Natural killer cell (primary cell): Measurements from ENCODE around the gene STYXL1. TPM values are rescaled to one million over a fixed set of nuclear protein-coding genes. Genes with fewer than 3 reads are reported as not detected.

ENCODE experiments used
- ATAC-seq, 3 donors: fragments of 150-1000 bp in 2 of 3; fragments of 200-7000 bp in 1 of 3; cut with Tn5 transposase; 1 replicate in 1 of 3; 2 replicates in 2 of 3; pipeline ENCODE4 v1.10.0; 2021; ENCODE audit warnings: mild to moderate bottlenecking in 2 of 3, moderate library complexity in 2 of 3
- DNase-seq, 2 donors: peaks; one replicate each; pipeline versions ENCODE4 v3.0.0 to v3.0.0-alpha.2; 2013 to 2021; ENCODE audit warnings: mixed read lengths in 1 of 2
- H3K27ac ChIP-seq: one replicate; pipeline ENCODE4 v1.5.1; 2013; ENCODE audit warnings: mild to moderate bottlenecking, low read length
- H3K27me3 ChIP-seq: one replicate; pipeline ENCODE4 v1.6.1; 2013; ENCODE audit warnings: low read length; ENCODE audit not compliant: control insufficient read depth, insufficient read depth
- H3K36me3 ChIP-seq: one replicate; pipeline ENCODE4 v1.6.1; 2013; ENCODE audit warnings: low read length; ENCODE audit not compliant: control insufficient read depth, insufficient read depth
- H3K4me1 ChIP-seq: one replicate; pipeline ENCODE4 v1.6.1; 2013; ENCODE audit warnings: low read length; ENCODE audit not compliant: control insufficient read depth, insufficient read depth
- H3K4me3 ChIP-seq: one replicate; pipeline ENCODE4 v1.5.1; 2013; ENCODE audit warnings: low read length
- H3K9me3 ChIP-seq: one replicate; pipeline ENCODE4 v1.6.1; 2013; ENCODE audit warnings: low read length; ENCODE audit not compliant: control insufficient read depth, insufficient read depth
- H3K27ac Mint-ChIP-seq, 2 donors: one replicate each; pipeline ENCODE4 v1.8.0; 2022; ENCODE audit warnings: mild to moderate bottlenecking in 2 of 2, mixed read lengths in 2 of 2, moderate library complexity in 1 of 2
- H3K27me3 Mint-ChIP-seq, 2 donors: one replicate each; pipeline ENCODE4 v1.8.0; 2022; ENCODE audit warnings: low read depth in 2 of 2, mixed read lengths in 2 of 2
- H3K36me3 Mint-ChIP-seq: one replicate; pipeline ENCODE4 v1.8.0; 2022; ENCODE audit warnings: mixed read lengths
- H3K4me1 Mint-ChIP-seq, 2 donors: one replicate each; pipeline ENCODE4 v1.8.0; 2022; ENCODE audit warnings: mixed read lengths in 2 of 2
- H3K4me3 Mint-ChIP-seq: one replicate; pipeline ENCODE4 v1.8.0; 2022; ENCODE audit warnings: mild to moderate bottlenecking, moderate library complexity, mixed read lengths
- H3K9me3 Mint-ChIP-seq, 2 donors: one replicate each; pipeline ENCODE4 v1.8.0; 2022; ENCODE audit warnings: mixed read lengths in 2 of 2
- WGBS: methylation state at CpG from one replicate; pipeline ENCODE4 v1.1.7; 2013; ENCODE audit warnings: missing lambda C conversion rate; ENCODE audit not compliant: insufficient coverage; 5-methylcytosine and 5-hydroxymethylcytosine counted together
- intact Hi-C: fragments of 100-400 bp; cut with micrococcal nuclease; formaldehyde crosslinking; loops from one replicate; pipeline ENCODE4 v1.14.2; 2022
- total RNA-seq, 4 donors: library from RNA; stranded (reverse); fragments of 120-200 nt in 1 of 4; gene quantifications; one replicate each; pipeline versions ENCODE4 v1.2.3 to v1.2.4, GENCODE V29; 2013 to 2022
- TF ChIP-seq, protein P1 (sequence below): fragments of 200-600 bp; IDR thresholded peaks from one replicate; pipeline ENCODE4 v1.8.0; 2022; ENCODE audit warnings: antibody characterized with exemption

Gene STYXL1
- total RNA-seq, 3 donors from 2014 or later (not counting 1 experiment from before 2014, with no cell fraction given) = 15.1 to 33.2 (median 18.8) TPM

- TF ChIP-seq, protein P1, sequence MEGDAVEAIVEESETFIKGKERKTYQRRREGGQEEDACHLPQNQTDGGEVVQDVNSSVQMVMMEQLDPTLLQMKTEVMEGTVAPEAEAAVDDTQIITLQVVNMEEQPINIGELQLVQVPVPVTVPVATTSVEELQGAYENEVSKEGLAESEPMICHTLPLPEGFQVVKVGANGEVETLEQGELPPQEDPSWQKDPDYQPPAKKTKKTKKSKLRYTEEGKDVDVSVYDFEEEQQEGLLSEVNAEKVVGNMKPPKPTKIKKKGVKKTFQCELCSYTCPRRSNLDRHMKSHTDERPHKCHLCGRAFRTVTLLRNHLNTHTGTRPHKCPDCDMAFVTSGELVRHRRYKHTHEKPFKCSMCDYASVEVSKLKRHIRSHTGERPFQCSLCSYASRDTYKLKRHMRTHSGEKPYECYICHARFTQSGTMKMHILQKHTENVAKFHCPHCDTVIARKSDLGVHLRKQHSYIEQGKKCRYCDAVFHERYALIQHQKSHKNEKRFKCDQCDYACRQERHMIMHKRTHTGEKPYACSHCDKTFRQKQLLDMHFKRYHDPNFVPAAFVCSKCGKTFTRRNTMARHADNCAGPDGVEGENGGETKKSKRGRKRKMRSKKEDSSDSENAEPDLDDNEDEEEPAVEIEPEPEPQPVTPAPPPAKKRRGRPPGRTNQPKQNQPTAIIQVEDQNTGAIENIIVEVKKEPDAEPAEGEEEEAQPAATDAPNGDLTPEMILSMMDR = no peak
- no peak for DNase-seq
- no peak overlapping the region for H3K27ac ChIP-seq
- Mint-ChIP-seq H3K36me3 (no peaks in the 10 kb centered on the region), H3K27ac (no peak overlapping the region), H3K9me3 (no peaks in the 10 kb centered on the region), H3K27me3 (no peaks in the 10 kb centered on the region), H3K4me3 (no peak overlapping the region), H3K4me1 (peaks cover 6 to 11% of the 10 kb centered on the region in 2 donors)
- intact Hi-C loops = no loop called here
- H3K27me3 ChIP-seq = no peaks in the 10 kb centered on the region
- no peaks in the 10 kb centered on the region for H3K9me3 ChIP-seq
- no peaks in the 10 kb centered on the region for H3K4me1 ChIP-seq
- H3K4me3 ChIP-seq = no peak overlapping the region
- H3K36me3 ChIP-seq = no peaks in the 10 kb centered on the region
- no peak for ATAC-seq
- 85% methylated on average over 5 of the region's 5 CpGs for WGBS
Observed at GRCh38 chr7:76080204-76080603, 32.4 kb upstream of the STYXL1 start.

- Mint-ChIP-seq H3K27me3 (no peaks in the 10 kb centered on the region), H3K27ac (no peak overlapping the region), H3K9me3 (no peaks in the 10 kb centered on the region), H3K4me3 (no peak overlapping the region), H3K36me3 (no peaks in the 10 kb centered on the region), H3K4me1 (peaks cover 6 to 11% of the 10 kb centered on the region in 2 donors)
- H3K9me3 ChIP-seq = no peaks in the 10 kb centered on the region
- no peaks in the 10 kb centered on the region for H3K27me3 ChIP-seq
- TF ChIP-seq, protein P1 = no peak
- H3K4me1 ChIP-seq = no peaks in the 10 kb centered on the region
- H3K36me3 ChIP-seq = no peaks in the 10 kb centered on the region
- 20% methylated on average over 2 of the region's 3 CpGs for WGBS
- no peak overlapping the region for H3K27ac ChIP-seq
- H3K4me3 ChIP-seq = no peak overlapping the region
- no peak for ATAC-seq
- intact Hi-C loops = no loop called here
- no peak for DNase-seq
Observed at GRCh38 chr7:76077435-76077834, 29.6 kb upstream of the STYXL1 start.

GRCh38 chr7:76076995-76077394 is 29.2 kb upstream of the STYXL1 start:
- no peak for ATAC-seq
- Mint-ChIP-seq H3K27ac (no peak overlapping the region), H3K27me3 (no peaks in the 10 kb centered on the region), H3K4me1 (peaks cover 6 to 11% of the 10 kb centered on the region in 2 donors), H3K36me3 (no peaks in the 10 kb centered on the region), H3K4me3 (no peak overlapping the region), H3K9me3 (no peaks in the 10 kb centered on the region)
- Histone ChIP-seq H3K4me1 (no peaks in the 10 kb centered on the region), H3K9me3 (no peaks in the 10 kb centered on the region), H3K4me3 (no peak overlapping the region), H3K27ac (no peak overlapping the region), H3K36me3 (no peaks in the 10 kb centered on the region), H3K27me3 (no peaks in the 10 kb centered on the region)
- 90% methylated on average over 5 of the region's 6 CpGs for WGBS
- no peak for DNase-seq
- intact Hi-C loops = no loop called here
- TF ChIP-seq, protein P1 = no peak

- Histone ChIP-seq H3K9me3 (no peaks in the 10 kb centered on the region), H3K36me3 (no peaks in the 10 kb centered on the region), H3K4me3 (no peak overlapping the region), H3K27ac (no peak overlapping the region), H3K27me3 (no peaks in the 10 kb centered on the region), H3K4me1 (no peaks in the 10 kb centered on the region)
- H3K27me3 Mint-ChIP-seq = no peaks in the 10 kb centered on the region
- TF ChIP-seq, protein P1 = no peak
- WGBS = 95% methylated on average over 4 of the region's 4 CpGs
- no peak for DNase-seq
- intact Hi-C loops = no loop called here
- H3K9me3 Mint-ChIP-seq = no peaks in the 10 kb centered on the region
- H3K36me3 Mint-ChIP-seq = no peaks in the 10 kb centered on the region
- ATAC-seq = no peak
- no peak overlapping the region for H3K4me3 Mint-ChIP-seq
- no peak overlapping the region for H3K27ac Mint-ChIP-seq
- peaks cover 6 to 7% of the 10 kb centered on the region in 2 donors for H3K4me1 Mint-ChIP-seq
Observed at GRCh38 chr7:76074972-76075370, 27.2 kb upstream of the STYXL1 start.
